T47D (cell line): Measurements from ENCODE around the gene SPINK4.

Experiments
- DNase-seq, 2 experiments: peaks; one replicate each; pipeline versions ENCODE4 v3.0.0 to v3.0.0-alpha.2; 2011 to 2012; ENCODE audit warnings: low read depth in 1 of 2, low spot score in 1 of 2
- JUND ChIP-seq: IDR thresholded peaks from 2 replicates; pipeline ENCODE4 v1.6.1; 2012; ENCODE audit warnings: low read depth
- in situ Hi-C: cut with HindIII; loops from 2 replicates; pipeline ENCODE4 v1.10.0; 2016; ENCODE audit warnings: low sequenced_read_pairs, low pct_unique_long_range_greater_than_20kb

SPINK4 gene

DNA sequence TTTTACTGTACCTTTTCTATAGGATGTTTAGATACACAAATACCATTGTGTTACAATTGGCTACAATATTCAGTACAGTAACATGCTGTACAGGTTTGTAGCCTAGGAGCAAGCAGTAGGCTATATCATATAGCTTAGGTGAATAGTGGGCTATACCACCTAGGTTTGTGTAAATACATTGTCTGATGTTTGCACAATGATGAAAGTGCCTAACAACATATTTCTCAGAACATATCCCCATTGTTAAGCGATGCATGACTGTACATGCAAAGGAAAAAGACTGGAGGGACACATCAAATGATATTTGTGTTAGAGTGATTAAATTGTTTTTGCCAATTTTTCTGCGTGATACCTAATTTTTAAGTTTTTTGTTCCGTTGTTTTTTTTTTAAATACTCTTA lies 30.2 kb downstream of the SPINK4 start:
- in situ Hi-C loops = no loop called here
- TF ChIP-seq JUND = no peak
- DNase-seq = no peak

- DNase-seq = no peak
- in situ Hi-C loops = no loop called here
- no peak for TF ChIP-seq JUND
Measured at GRCh38 chr9:33272061-33272460, 32.1 kb downstream of the SPINK4 start.

GRCh38 chr9:33273266-33273971 lies 33.5 kb downstream of the SPINK4 start:
- no peak for DNase-seq
- no peak for TF ChIP-seq JUND
- in situ Hi-C loops = no loop called here

- in situ Hi-C loops = no loop called here
- DNase-seq = no peak
- no peak for TF ChIP-seq JUND
Measured at GRCh38 chr9:33273972-33274328, 34.0 kb downstream of the SPINK4 start.

DNA sequence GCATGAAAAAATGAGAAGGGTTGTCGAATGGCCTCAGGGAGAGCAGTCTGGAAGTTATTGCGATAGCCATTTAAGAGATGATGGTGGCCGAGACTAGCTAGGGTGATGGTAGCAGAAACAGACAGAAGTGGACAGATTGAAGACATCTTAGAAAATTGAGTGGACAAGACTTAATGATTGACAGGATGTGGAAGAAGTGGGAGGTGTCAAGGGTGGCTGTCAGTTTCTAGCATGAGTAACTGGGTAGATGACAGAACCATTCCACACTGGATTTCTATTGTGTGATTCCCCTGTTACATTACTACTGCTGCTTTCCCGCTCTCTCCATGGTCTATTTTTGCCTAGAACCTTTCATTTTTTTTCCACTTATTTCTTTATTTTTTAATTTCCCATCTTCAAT lies 37.5 kb downstream of the SPINK4 start:
- in situ Hi-C loops = no loop called here
- no peak for TF ChIP-seq JUND
- DNase-seq = no peak

DNA sequence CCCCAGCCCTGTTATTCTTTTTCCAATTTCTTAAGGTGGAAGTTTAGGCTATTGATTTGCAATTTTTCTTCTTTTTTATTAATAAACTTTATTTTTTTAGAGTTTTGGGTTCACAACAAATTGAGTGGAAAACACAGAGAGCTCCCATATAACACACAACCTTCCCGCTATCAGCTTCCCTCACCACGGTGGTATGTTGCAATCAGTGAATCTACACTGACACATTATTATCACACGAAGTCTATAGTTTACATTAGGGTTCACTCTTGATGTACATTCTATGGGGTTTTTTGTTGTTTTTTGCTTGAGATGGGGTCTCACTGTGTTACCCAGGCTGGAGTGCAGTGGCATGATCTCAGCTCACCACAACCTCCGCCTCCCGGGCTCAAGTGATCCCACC lies 45.5 kb downstream of the SPINK4 start:
- no peak for DNase-seq
- in situ Hi-C loops = no loop called here
- no peak for TF ChIP-seq JUND

DNA sequence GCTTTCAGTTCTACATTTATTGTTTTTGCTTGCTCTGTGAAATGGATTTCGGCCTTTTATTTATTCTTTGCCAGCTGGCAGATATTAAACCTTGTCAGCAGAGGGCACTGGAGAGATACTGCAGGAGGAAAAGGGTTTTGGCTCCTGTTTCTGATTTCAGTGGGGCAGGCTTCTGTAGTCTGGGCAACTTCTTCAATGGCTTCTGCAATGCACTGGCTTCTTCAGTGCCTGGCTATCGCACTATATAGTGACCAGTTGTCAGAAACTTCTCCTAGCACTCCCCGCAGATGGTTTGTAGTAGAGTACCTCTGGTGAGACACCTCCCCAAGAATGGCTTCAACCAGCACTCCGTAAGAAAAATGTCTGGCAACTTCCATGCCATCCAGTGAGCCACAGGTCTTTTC lies 47.1 kb downstream of the SPINK4 start:
- TF ChIP-seq JUND = no peak
- DNase-seq = peak; percentile 48 to 82
- in situ Hi-C loops = no loop called here

DNA sequence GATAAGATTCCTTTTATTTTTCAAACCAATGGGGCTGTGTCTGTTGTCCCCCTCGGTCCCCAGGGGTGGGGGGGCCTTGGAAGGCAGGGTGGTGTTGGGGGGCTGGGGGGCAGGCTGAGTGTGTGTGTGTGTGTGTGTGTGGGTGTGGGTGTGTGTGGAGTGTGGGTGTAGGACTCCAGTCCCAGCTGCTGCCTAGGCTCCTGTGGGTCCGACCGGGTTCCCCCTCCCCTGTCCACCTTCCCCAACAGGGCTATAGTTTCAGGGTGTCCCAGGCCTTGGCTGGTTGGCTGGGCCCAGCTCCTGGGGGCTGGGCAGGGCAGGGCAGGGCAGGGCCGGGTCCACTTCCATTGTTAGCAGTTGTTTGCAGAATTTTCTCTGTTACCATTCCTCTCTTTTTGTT lies 48.3 kb downstream of the SPINK4 start:
- TF ChIP-seq JUND = no peak
- DNase-seq = no peak
- in situ Hi-C loops = no loop called here

DNA sequence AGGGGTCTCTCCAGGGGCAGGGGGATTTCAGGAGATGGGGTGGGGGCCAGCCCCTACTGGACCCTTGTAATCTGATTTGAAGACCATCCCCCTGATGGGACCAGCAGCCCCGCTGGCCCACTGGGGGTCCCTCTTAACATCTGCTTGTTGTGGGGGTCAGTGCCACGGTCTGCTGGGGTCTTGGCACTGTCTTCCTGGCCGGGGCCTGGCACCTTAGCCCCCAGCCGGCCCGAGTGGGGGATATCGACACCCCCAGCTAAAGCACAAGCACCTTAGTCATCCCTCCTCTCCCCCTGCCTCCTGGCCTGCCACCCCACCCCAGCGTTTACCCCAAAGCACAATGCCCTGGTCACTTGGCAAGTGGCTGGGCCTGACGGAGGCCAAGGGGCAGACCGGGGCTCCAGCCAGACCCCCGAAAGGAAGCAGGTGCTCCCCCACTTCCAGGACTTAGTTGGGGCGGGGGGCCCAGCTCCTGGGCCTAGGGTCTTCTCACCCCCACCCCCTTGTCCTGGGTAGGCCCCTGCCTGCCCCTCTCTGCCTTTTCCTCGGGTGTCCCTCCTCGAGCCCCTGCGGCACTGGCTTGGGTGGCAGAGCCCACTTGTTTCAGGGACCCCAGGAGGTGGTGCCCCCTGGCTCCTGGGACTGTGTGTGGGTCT lies 49.0 kb downstream of the SPINK4 start:
- no peak for TF ChIP-seq JUND
- no peak for DNase-seq
- in situ Hi-C loops = no loop called here

DNA sequence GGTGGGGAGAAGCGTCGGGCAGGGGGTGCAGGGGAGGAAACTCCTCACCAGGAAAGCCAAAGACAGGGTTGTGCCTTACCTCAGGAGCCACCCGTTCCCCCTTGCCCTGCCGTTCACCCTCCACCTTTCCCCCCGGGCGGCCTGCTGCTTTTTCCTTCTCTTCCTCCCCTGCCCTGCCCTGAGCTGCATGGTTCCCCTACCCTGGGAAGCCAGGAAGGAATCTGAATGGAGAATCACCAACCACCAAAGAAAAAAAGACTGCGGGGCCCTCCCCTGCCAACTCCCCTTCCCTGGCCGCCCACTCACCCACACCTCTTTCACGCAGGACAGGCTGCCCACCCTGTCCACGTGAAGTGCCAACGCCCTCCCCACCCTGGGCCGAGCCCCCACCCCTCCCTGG lies 49.5 kb downstream of the SPINK4 start:
- DNase-seq = no peak
- TF ChIP-seq JUND = no peak
- in situ Hi-C loops = no loop called here

DNA sequence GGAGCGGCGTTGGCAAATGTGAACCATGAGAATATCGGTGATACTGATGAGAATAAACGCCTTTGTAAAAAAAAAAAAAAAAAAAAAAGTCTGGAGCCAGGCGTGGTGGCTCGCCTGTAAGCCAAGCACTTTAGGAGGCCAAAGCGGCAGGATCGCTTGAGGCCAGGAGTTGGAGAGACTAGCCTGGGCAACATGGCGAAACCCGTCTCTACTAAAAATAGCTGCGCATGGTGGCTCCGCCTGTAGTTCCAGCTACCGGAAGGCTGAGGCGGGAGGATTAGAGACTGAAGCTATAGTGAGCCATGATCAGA lies 49.9 kb downstream of the SPINK4 start:
- in situ Hi-C loops = no loop called here
- DNase-seq = no peak
- TF ChIP-seq JUND = no peak

DNA sequence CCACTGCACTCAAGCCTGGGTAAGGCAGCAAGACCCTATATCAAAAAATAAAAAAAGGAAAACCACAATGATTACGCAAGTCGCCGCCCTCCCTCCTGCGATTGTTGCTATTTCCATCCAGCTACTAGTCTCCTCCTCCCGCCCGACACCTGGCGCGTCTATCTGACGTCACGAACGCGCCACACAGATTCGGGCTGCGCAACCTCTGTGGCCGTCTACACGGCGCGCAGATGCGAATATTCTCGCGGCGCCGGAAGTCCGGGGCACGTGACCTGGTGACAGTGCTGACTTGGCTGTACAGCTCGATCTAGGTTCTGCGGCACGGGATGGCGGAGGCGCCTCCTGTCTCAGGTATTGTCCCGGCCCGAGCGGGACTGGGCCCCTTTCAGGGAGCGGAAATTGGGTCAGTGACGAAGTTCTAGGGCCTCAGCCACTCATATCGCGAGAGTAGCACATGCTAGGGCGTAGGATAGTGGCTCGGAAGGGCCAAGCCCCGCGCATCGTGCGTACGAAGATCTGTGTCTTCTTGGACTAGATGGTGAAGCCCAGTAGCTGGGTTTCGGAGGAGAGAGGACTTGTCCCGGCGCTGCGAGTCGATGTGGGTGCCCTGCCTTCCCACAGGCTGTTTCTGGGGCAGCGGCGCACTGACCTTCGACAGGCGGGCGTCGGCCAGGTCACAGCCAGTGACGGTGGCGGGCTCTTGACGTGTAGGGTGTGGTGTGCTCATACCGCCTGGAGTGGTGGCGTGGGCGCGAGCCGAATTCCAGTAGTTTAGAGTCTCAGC lies 50.5 kb downstream of the SPINK4 start, which contains the start of gene NFX1:
TSS of gene NFX1 (plus strand) at position 270 of the 784 bp plus-strand sequence. CDS start at position 327, 57 bp downstream.
- in situ Hi-C loops = no loop called here
- no peak for TF ChIP-seq JUND
- DNase-seq = peak; percentile 80 to 97

GRCh38 chr9:33291031-33291397 lies 51.0 kb downstream of the SPINK4 start:
- no peak for DNase-seq
- in situ Hi-C loops = no loop called here
- TF ChIP-seq JUND = no peak
